HepG2 (cell line): ENCODE measurements around the gene MXI1. TPM values are rescaled to one million over a fixed set of nuclear protein-coding genes. Genes with fewer than 3 reads are reported as not detected.

Experiments
- ADNP ChIP-seq: sonication (generic); formaldehyde crosslinking; IDR thresholded peaks from 2 replicates; pipeline ENCODE4 v1.4.0; 2020; ENCODE audit warnings: missing genetic modification reagents
- AHR ChIP-seq: IDR thresholded peaks from 2 replicates; pipeline ENCODE4 v1.6.1; 2018; ENCODE audit warnings: missing genetic modification reagents, missing compliant biosample characterization
- BCL6 ChIP-seq: IDR thresholded peaks from 2 replicates; pipeline ENCODE4 v1.6.1; 2016; ENCODE audit warnings: missing genetic modification reagents, missing compliant biosample characterization
- EHMT2 ChIP-seq: fragments of 200-600 bp; sonication (generic); IDR thresholded peaks from 2 replicates; pipeline ENCODE4 v1.7.0; 2017; ENCODE audit warnings: antibody characterized with exemption, low read depth, low read length, borderline replicate concordance
- NFAT5 ChIP-seq: sonication (generic); formaldehyde crosslinking; IDR thresholded peaks from 2 replicates; pipeline ENCODE4 v1.4.0; 2020; ENCODE audit warnings: missing genetic modification reagents
- NFKB2 ChIP-seq: sonication (generic); formaldehyde crosslinking; IDR thresholded peaks from 2 replicates; pipeline ENCODE4 v1.4.0; 2020; ENCODE audit warnings: missing genetic modification reagents, borderline replicate concordance
- STAT6 ChIP-seq: sonication (generic); formaldehyde crosslinking; IDR thresholded peaks from 2 replicates; pipeline ENCODE4 v1.4.0; 2020; ENCODE audit warnings: missing genetic modification reagents, mild to moderate bottlenecking, borderline replicate concordance
- YEATS4 ChIP-seq: sonication (generic); formaldehyde crosslinking; IDR thresholded peaks from 2 replicates; pipeline ENCODE4 v1.4.0; 2020; ENCODE audit warnings: missing genetic modification reagents, borderline replicate concordance
- YY1 ChIP-seq: IDR thresholded peaks from 2 replicates; pipeline ENCODE4 v1.6.1; 2011; ENCODE audit warnings: low read length, low read depth, moderate library complexity, mild to moderate bottlenecking; ENCODE audit not compliant: insufficient read depth, insufficient replicate concordance
- ZFP36 ChIP-seq: fragments of 150-350 bp; IDR thresholded peaks from 2 replicates; pipeline ENCODE4 v1.6.1; 2018; ENCODE audit warnings: borderline replicate concordance, low read length, low read depth; ENCODE audit not compliant: partially characterized antibody
- ZMYM4 ChIP-seq: sonication (generic); formaldehyde crosslinking; IDR thresholded peaks from 2 replicates; pipeline ENCODE4 v1.8.1; 2023; ENCODE audit warnings: mild to moderate bottlenecking, missing genetic modification reagents
- ZNF331 ChIP-seq: sonication (generic); formaldehyde crosslinking; IDR thresholded peaks from 2 replicates; pipeline ENCODE4 v1.4.0; 2020; ENCODE audit warnings: missing genetic modification reagents
- ZNF556 ChIP-seq: sonication (generic); formaldehyde crosslinking; IDR thresholded peaks from 2 replicates; pipeline ENCODE4 v1.4.0; 2020; ENCODE audit warnings: mild to moderate bottlenecking, missing genetic modification reagents, borderline replicate concordance
- ZNF563 ChIP-seq: sonication (generic); formaldehyde crosslinking; IDR thresholded peaks from 2 replicates; pipeline ENCODE4 v1.8.0; 2022; ENCODE audit warnings: mild to moderate bottlenecking, moderate library complexity, missing genetic modification reagents
- ZNF598 ChIP-seq: sonication (generic); formaldehyde crosslinking; IDR thresholded peaks from 2 replicates; pipeline ENCODE4 v1.5.1; 2020; ENCODE audit warnings: mild to moderate bottlenecking, missing genetic modification reagents, borderline replicate concordance
- ZNF800 ChIP-seq: sonication (generic); formaldehyde crosslinking; IDR thresholded peaks from 2 replicates; pipeline ENCODE4 v1.4.0; 2020; ENCODE audit warnings: missing genetic modification reagents
- ZSCAN20 ChIP-seq: sonication (generic); formaldehyde crosslinking; IDR thresholded peaks from 2 replicates; pipeline ENCODE4 v1.4.0; 2020; ENCODE audit warnings: missing genetic modification reagents, mild to moderate bottlenecking, borderline replicate concordance
- polyA plus RNA-seq, 8 experiments: library from polyadenylated mRNA; depleted of rRNA in 3 of 8; stranded (reverse) in 7 of 8; unstranded in 1 of 8; fragments of >200 nt; fragmentation: Illumina TruSeq in 4 of 8; extraction: Trizol in 4 of 8; gene quantifications; 2 replicates each; pipeline versions ENCODE4 v1.2.1 to v1.2.3, GENCODE V29; 2011 to 2016; ENCODE audit warnings: low read depth in 4 of 8, missing spikeins in 1 of 8, mixed read lengths in 1 of 8; ENCODE audit not compliant: insufficient read depth in 1 of 8
- total RNA-seq, 5 experiments: library from RNA; depleted of rRNA; stranded (reverse); fragments of >200 nt; fragmentation: Illumina TruSeq; extraction: Trizol; gene quantifications; 2 replicates each; pipeline ENCODE4 v1.2.3, GENCODE V29; 2016; ENCODE audit warnings: low read depth in 1 of 5

Gene MXI1
- total and polyA plus RNA-seq, 2 of the 13 experiments (the other 11 are each of a cell fraction or from before 2014, with no cell fraction given), result 6.6 to 22.0 TPM

GRCh38 chr10:110207011-110207804 is at the start of gene MXI1 (continued):
- TF ChIP-seq NFAT5 (CRISPR knock-in tag) (peak; percentile 40; the same call in 1 of the 2 replicates), ZNF563 (CRISPR knock-in tag) (peak; percentile 11; the same call in 1 of the 2 replicates), ZMYM4 (CRISPR knock-in tag) (peak; percentile 77), BCL6 (0 out of 2 replicates have a peak, but pooled peaks have one; percentile 54), STAT6 (CRISPR knock-in tag) (no peak), ZFP36 (peak; percentile 25), ZNF598 (CRISPR knock-in tag) (no peak), YEATS4 (CRISPR knock-in tag) (peak; percentile 46; the same call in 1 of the 2 replicates), EHMT2 (no peak), ADNP (CRISPR knock-in tag) (0 out of 2 replicates have a peak, but pooled peaks have one; percentile 23), ZNF800 (CRISPR knock-in tag) (peak; percentile 58; the same call in 1 of the 2 replicates), ZSCAN20 (peak; percentile 76; the same call in 1 of the 2 replicates), AHR (CRISPR knock-in tag) (no peak), NFKB2 (CRISPR knock-in tag) (no peak), ZNF331 (CRISPR knock-in tag) (peak; percentile 52; the same call in 1 of the 2 replicates), ZNF556 (CRISPR knock-in tag) (no peak; the same call in 1 of the 2 replicates), YY1 (no peak)
